ENCODE measurements around the gene LAPTM5.

- TF ChIP-seq ZNF37A (tag by site-specific recombination; IDR thresholded peaks at IDR 0.05) (no peak), ZNF2 (tag by site-specific recombination; IDR thresholded peaks at IDR 0.05) (no peak)
Measured at GRCh38 chr1:30758785-30759380, 1.3 kb upstream of the LAPTM5 start.

Measured in HEK293 (cell line).